K562 (cell line): ENCODE results near the gene SLC26A11. TPM values are rescaled to one million over a fixed set of nuclear protein-coding genes. Genes with fewer than 3 reads are reported as not detected.

ENCODE experiments used
- ATAC-seq: fragments of 200-7000 bp; cut with Tn5 transposase; 3 replicates; pipeline ENCODE4 v1.9.1; 2020; ENCODE audit warnings: moderate library complexity
- BruUV-seq: library from RNA; stranded (reverse); fragments of 400-500 nt; replicated peaks from 2 replicates; lab custom pipeline; 2021; lab: Mats Ljungman, UMichigan
- CTCF ChIA-PET: fragments of 300-600 bp; formaldehyde crosslinking; extraction: SDS; loops from one replicate; lab custom pipeline; 2021; ENCODE audit warnings: low intra/inter-chr PET ratio; lab: Yijun Ruan, JAX
- POLR2A ChIA-PET: fragments of 300-600, 350-650 bp; sonication (Branson Sonifier 250); formaldehyde crosslinking; extraction: SDS; loops from one replicate; lab custom pipeline; 2021; ENCODE audit warnings: antibody characterized with exemption, inconsistent platforms; lab: Yijun Ruan, JAX
- DNase-seq, 4 experiments: peaks; one replicate each; pipeline versions ENCODE4 v3.0.0 to v3.0.0-alpha.2; 2011 to 2018; ENCODE audit warnings: low spot score in 3 of 4, mixed read lengths in 3 of 4; ENCODE audit errors: extremely low read depth in 1 of 4
- FAIRE-seq: peaks from 2 replicates; lab custom pipeline; 2011; peaks lifted over from hg19 to GRCh38; lab: Jason Lieb, UNC
- H2AFZ ChIP-seq: 2 replicates; pipeline ENCODE4 v1.6.0; 2011; ENCODE audit warnings: low read depth, low read length, control low read depth, inconsistent platforms
- H3K27ac ChIP-seq: fragments of 200-600 bp; 3 replicates; pipeline ENCODE4 v1.8.0; 2011; ENCODE audit warnings: low read depth, mild to moderate bottlenecking, control low read depth, inconsistent platforms, low read length, moderate library complexity, mixed read lengths; ENCODE audit errors: extremely low read depth
- H3K27me3 ChIP-seq, 2 experiments: fragments of 300-600 bp in 1 of 2; 2 replicates in 1 of 2; 3 replicates in 1 of 2; pipeline versions ENCODE4 v1.6.0 to v1.8.0; 2011; ENCODE audit warnings: inconsistent platforms in 2 of 2, low read length in 2 of 2, mild to moderate bottlenecking in 1 of 2, mixed read lengths in 1 of 2, moderate library complexity in 1 of 2; ENCODE audit not compliant: control insufficient read depth in 2 of 2, insufficient read depth in 2 of 2
- H3K36me3 ChIP-seq: fragments of 300-600 bp; 3 replicates; pipeline ENCODE4 v1.8.0; 2011; ENCODE audit warnings: mild to moderate bottlenecking, low read length, inconsistent platforms; ENCODE audit not compliant: control insufficient read depth, insufficient read depth
- H3K4me1 ChIP-seq, 2 experiments: fragments of 200-600 bp in 1 of 2; replicated peaks in 1 of 2; 2 replicates in 1 of 2; 3 replicates in 1 of 2; pipeline versions ENCODE4 v1.5.1 to v1.8.0; 2011; ENCODE audit warnings: inconsistent platforms in 2 of 2, low read length in 2 of 2, mild to moderate bottlenecking in 1 of 2, mixed read lengths in 1 of 2, moderate library complexity in 1 of 2; ENCODE audit not compliant: control insufficient read depth in 2 of 2, insufficient read depth in 2 of 2
- H3K4me2 ChIP-seq: 2 replicates; pipeline ENCODE4 v1.6.1; 2011; ENCODE audit warnings: low read length, control low read depth, inconsistent platforms, mixed read lengths; ENCODE audit not compliant: insufficient read depth
- H3K4me3 ChIP-seq: fragments of 200-600 bp; sonication (generic), shearing (Covaris generic); 2 replicates; pipeline ENCODE4 v1.5.1; 2016; ENCODE audit warnings: control low read depth, inconsistent platforms
- H3K79me2 ChIP-seq: fragments of 200-600 bp; 3 replicates; pipeline ENCODE4 v1.8.0; 2011; ENCODE audit warnings: low read length, inconsistent platforms; ENCODE audit not compliant: control insufficient read depth, insufficient read depth
- H3K9ac ChIP-seq, 2 experiments: 2 replicates each; pipeline versions ENCODE4 v1.6.0 to v1.6.1; 2011; ENCODE audit warnings: low read depth in 2 of 2, low read length in 2 of 2, control low read depth in 1 of 2, inconsistent platforms in 1 of 2, mild to moderate bottlenecking in 1 of 2, mixed read lengths in 1 of 2; ENCODE audit not compliant: insufficient read depth in 1 of 2
- H3K9me1 ChIP-seq: one replicate; pipeline ENCODE4 v1.6.0; 2011; ENCODE audit warnings: inconsistent platforms, mild to moderate bottlenecking, low read length, moderate library complexity; ENCODE audit not compliant: control insufficient read depth, insufficient read depth
- H3K9me3 ChIP-seq: replicated peaks from 2 replicates; pipeline ENCODE4 v1.5.1; 2011; ENCODE audit warnings: low read depth, low read length, inconsistent platforms; ENCODE audit not compliant: control insufficient read depth, insufficient read depth
- H4K20me1 ChIP-seq: replicated peaks from 2 replicates; pipeline ENCODE4 v1.6.1; 2011; ENCODE audit warnings: low read length, inconsistent platforms, mixed read lengths; ENCODE audit not compliant: control insufficient read depth, insufficient read depth
- ARID2 ChIP-seq: fragments of 450-650 bp; IDR thresholded peaks from 2 replicates; pipeline ENCODE4 v1.6.1; 2017; ENCODE audit warnings: antibody characterized with exemption, mild to moderate bottlenecking
- CTCF ChIP-seq, 3 experiments: IDR thresholded peaks in 2 of 3; conservative IDR thresholded peaks in 1 of 3; 2 replicates each; pipeline ENCODE4 v1.5.1; 2011 to 2012; ENCODE audit warnings: low read length in 3 of 3, mild to moderate bottlenecking in 3 of 3, control low read depth in 2 of 3, improper control_type of control experiment in 1 of 3, inconsistent platforms in 1 of 3, low read depth in 1 of 3, mixed read lengths in 1 of 3, moderate library complexity in 1 of 3; ENCODE audit not compliant: insufficient read depth in 2 of 3
- HMGN3 ChIP-seq: IDR thresholded peaks from 2 replicates; pipeline ENCODE4 v1.6.1; 2011; ENCODE audit warnings: borderline replicate concordance, low read depth, mild to moderate bottlenecking, mixed read lengths, low read length; ENCODE audit not compliant: insufficient read length; ENCODE audit errors: extremely low read depth
- KAT7 ChIP-seq: sonication (generic); formaldehyde crosslinking; IDR thresholded peaks from 2 replicates; pipeline ENCODE4 v1.8.0; 2022; ENCODE audit warnings: missing genetic modification reagents, mild to moderate bottlenecking, borderline replicate concordance
- MECOM ChIP-seq: fragments of 250-450 bp; sonication (Bioruptor Pico); IDR thresholded peaks from 2 replicates; pipeline ENCODE4 v1.8.0; 2022; ENCODE audit warnings: inconsistent platforms
- PHF8 ChIP-seq: fragments of 200-600 bp; sonication (generic); IDR thresholded peaks from 2 replicates; pipeline ENCODE4 v1.6.1; 2012; ENCODE audit warnings: mixed run types, mild to moderate bottlenecking, inconsistent platforms, low read length, moderate library complexity, borderline replicate concordance
- PPARD ChIP-seq: fragments of 250-450 bp; sonication (Bioruptor Pico); IDR thresholded peaks from 2 replicates; pipeline ENCODE4 v1.8.0; 2022; ENCODE audit warnings: inconsistent platforms, mild to moderate bottlenecking, moderate library complexity
- PURB ChIP-seq: sonication (generic); formaldehyde crosslinking; IDR thresholded peaks from 2 replicates; pipeline ENCODE4 v1.9.0; 2021; ENCODE audit warnings: low read depth, mild to moderate bottlenecking, missing genetic modification reagents
- SMC3 ChIP-seq: conservative IDR thresholded peaks from 2 replicates; pipeline ENCODE4 v1.6.1; 2011; ENCODE audit warnings: low read depth, low read length, improper control_type of control experiment; ENCODE audit not compliant: insufficient read depth
- ZNF584 ChIP-seq: fragments of 200-800 bp; sonication (Bioruptor generic); IDR thresholded peaks from 2 replicates; pipeline ENCODE4 v1.6.1; 2016; ENCODE audit warnings: low read depth, mild to moderate bottlenecking, missing genetic modification characterization, missing compliant biosample characterization
- ZNF740 ChIP-seq, 3 experiments: fragments of 200-800 bp in 1 of 3; sonication (Bioruptor generic) in 1 of 3; sonication (generic) in 1 of 3; formaldehyde crosslinking in 1 of 3; IDR thresholded peaks; 2 replicates each; pipeline versions ENCODE4 v1.6.1 to v1.8.0; 2016 to 2022; ENCODE audit warnings: mild to moderate bottlenecking in 2 of 3, missing compliant biosample characterization in 2 of 3, missing genetic modification characterization in 2 of 3, missing genetic modification reagents in 1 of 3
- ZNF75A ChIP-seq: fragments of 450-650 bp; formaldehyde crosslinking; IDR thresholded peaks from 2 replicates; pipeline ENCODE4 v1.4.0; 2020; ENCODE audit warnings: mild to moderate bottlenecking
- ZNF77 ChIP-seq: fragments of 250-450 bp; sonication (Bioruptor Pico); IDR thresholded peaks from 2 replicates; pipeline ENCODE4 v1.5.0; 2020
- WGBS: fragments of 100-300 bp; shearing (Covaris generic); methylation state at CpG from one replicate; pipeline ENCODE4 v1.1.6; 2016; ENCODE audit warnings: low coverage, mixed read lengths; ENCODE audit not compliant: insufficient coverage; ENCODE audit errors: missing lambda C conversion rate; 5-methylcytosine and 5-hydroxymethylcytosine counted together
- in situ Hi-C: fragments of 300-500 bp; cut with MboI; formaldehyde crosslinking; loops from 4 replicates; pipeline ENCODE4 v1.15.0; 2018; ENCODE audit warnings: inconsistent platforms, mixed read lengths
- intact Hi-C: fragments of 100-400 bp; cut with micrococcal nuclease; formaldehyde crosslinking; loops from 2 replicates; pipeline ENCODE4 v1.14.2; 2022
- polyA plus RNA-seq, 8 experiments: library from polyadenylated mRNA; depleted of rRNA in 4 of 8; stranded (reverse) in 5 of 8; unstranded in 3 of 8; fragments of >200 nt; fragmentation: Nextera tagmentation in 2 of 8; fragmentation: Illumina TruSeq in 1 of 8; extraction: Ambion mirVana in 2 of 8; extraction: Trizol in 1 of 8; gene quantifications; 2 replicates each; pipeline versions ENCODE4 v1.2.1 to v1.2.3, GENCODE V29; 2011 to 2014; ENCODE audit warnings: inconsistent platforms in 1 of 8, missing spikeins in 1 of 8
- total RNA-seq, 7 experiments: library from RNA; depleted of rRNA in 6 of 7; stranded (reverse); fragments of >200 nt in 6 of 7; fragmentation: Illumina TruSeq in 2 of 7; extraction: Trizol in 2 of 7; gene quantifications; 2 replicates each; pipeline versions ENCODE4 v1.2.1 to v1.2.3, GENCODE V29; 2011 to 2021; ENCODE audit warnings: low replicate concordance in 1 of 7
- TF ChIP-seq, protein P1 (sequence below): IDR thresholded peaks from 2 replicates; pipeline ENCODE4 v1.6.1; 2016; ENCODE audit warnings: missing genetic modification characterization, missing compliant biosample characterization

SLC26A11 gene
- total and polyA plus RNA-seq, 9 of the 15 experiments (the other 6 are each of a cell fraction or from before 2014, with no cell fraction given): 0.06 to 3.1 (median 1.2) TPM; not detected in 1

DNA sequence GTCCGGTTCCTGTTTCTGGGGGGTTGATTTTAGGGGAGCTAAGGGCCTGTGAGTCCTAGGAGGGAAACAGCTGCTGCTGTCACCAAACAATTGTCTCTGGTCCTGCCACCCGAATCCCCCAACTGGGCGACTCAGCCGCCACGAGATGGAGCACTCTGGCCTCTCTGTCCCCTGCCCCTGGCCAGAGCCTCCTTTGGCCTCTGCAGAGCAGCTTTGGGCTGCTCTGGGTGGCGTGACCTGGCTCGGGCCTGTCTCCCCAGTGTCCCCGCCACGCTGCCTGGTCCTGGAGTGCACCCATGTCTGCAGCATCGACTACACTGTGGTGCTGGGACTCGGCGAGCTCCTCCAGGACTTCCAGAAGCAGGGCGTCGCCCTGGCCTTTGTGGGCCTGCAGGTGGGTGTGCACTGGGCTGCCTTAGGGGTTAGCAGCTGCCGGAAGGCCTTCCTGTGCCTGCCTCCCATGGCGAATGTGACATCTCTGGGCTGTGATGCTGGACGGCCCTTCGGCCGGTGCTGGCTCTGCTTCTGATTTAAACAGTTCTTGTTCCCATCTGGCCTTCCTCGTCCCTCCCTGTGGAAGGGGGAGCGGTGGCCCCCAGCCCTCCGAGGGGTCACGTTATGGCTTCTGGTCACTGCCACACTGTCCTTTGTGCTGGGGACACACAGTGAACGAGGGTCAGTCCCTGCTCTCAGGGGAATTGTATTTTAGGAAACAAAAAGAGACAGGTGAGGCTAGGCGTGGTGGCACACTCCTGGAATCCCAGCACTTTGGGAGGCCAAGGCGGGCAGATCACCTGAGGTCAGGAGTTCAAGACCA is 28.9 kb downstream of the SLC26A11 start:
- ChIA-PET CTCF (no interaction called here), POLR2A (interaction anchor here (0.6 kb wide), 1 partner anchor 1690 kb away, joined by 3 read pairs; no protein-coding TSS in a partner anchor)
- Histone ChIP-seq H3K9ac (peak overlapping the region in 1 of 2 experiments; percentile 84; a peak in 2 of 4 replicates), H3K27ac (no peak overlapping the region), H3K4me2 (no peak overlapping the region), H3K79me2 (no peaks in the 10 kb centered on the region), H3K4me3 (no peak overlapping the region), H3K9me3 (no peaks in the 10 kb centered on the region), H3K36me3 (no peaks in the 10 kb centered on the region), H3K4me1 (peaks cover 10 to 57% of the 10 kb centered on the region in 2 experiments), H3K9me1 (no peaks in the 10 kb centered on the region), H3K27me3 (no peaks in the 10 kb centered on the region), H4K20me1 (no peaks in the 10 kb centered on the region), H2AFZ (peak overlapping the region; percentile 58; the same call in 1 of the 2 replicates)
- ATAC-seq (peak; percentile 88), FAIRE-seq (no peak), DNase-seq (peak in 3 of 4 experiments; percentile 21 to 54 (median 46))
- no TSS peak for BruUV-seq
- 67% methylated on average over 24 of the region's 26 CpGs for WGBS
- in situ Hi-C loops (no loop called here), intact Hi-C loops (no loop called here)
- no peak for TF ChIP-seq ZNF77 (CRISPR knock-in tag)
- no peak for TF ChIP-seq ZNF584 (CRISPR knock-in tag)
- TF ChIP-seq PHF8: no peak
- TF ChIP-seq MECOM: no peak
- TF ChIP-seq CTCF (IDR thresholded peaks at IDR 0.05 in 2 of 3, conservative IDR thresholded peaks at IDR 0.05 in 1 of 3; ENCODE audit: insufficient read depth in 2 of 3, low read depth in 1 of 3, low read length in 3 of 3): peak; percentile 43 to 67 (median 53); a peak in 5 of 6 replicates
- peak; percentile 31 for TF ChIP-seq HMGN3
- peak; percentile 29; the same call in 1 of the 2 replicates for TF ChIP-seq SMC3
- no peak for TF ChIP-seq ZNF75A
- TF ChIP-seq KAT7 (CRISPR knock-in tag): no peak
- no peak for TF ChIP-seq ZNF740 (CRISPR knock-in tag; IDR thresholded peaks at IDR 0.05)
- TF ChIP-seq ZNF740 (tag; IDR thresholded peaks at IDR 0.05): no peak
- TF ChIP-seq, protein P1, sequence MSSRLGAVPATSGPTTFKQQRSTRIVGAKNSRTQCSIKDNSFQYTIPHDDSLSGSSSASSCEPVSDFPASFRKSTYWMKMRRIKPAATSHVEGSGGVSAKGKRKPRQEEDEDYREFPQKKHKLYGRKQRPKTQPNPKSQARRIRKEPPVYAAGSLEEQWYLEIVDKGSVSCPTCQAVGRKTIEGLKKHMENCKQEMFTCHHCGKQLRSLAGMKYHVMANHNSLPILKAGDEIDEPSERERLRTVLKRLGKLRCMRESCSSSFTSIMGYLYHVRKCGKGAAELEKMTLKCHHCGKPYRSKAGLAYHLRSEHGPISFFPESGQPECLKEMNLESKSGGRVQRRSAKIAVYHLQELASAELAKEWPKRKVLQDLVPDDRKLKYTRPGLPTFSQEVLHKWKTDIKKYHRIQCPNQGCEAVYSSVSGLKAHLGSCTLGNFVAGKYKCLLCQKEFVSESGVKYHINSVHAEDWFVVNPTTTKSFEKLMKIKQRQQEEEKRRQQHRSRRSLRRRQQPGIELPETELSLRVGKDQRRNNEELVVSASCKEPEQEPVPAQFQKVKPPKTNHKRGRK (tag): no peak
- no peak for TF ChIP-seq PPARD (CRISPR knock-in tag)
- 0 out of 2 replicates have a peak, but pooled peaks have one; percentile 34 for TF ChIP-seq ARID2
- no peak for TF ChIP-seq PURB (CRISPR knock-in tag)
